ENCODE data around the gene STAM2. TPM values are rescaled to one million over a fixed set of nuclear protein-coding genes. Genes with fewer than 3 reads are reported as not detected.
"Not testable (repeated sequence)": the region's sequence is repeated elsewhere in the genome, so short reads cannot be mapped to it uniquely, and the experiment has no call there.

STAM2 gene
- polyA plus RNA-seq, 1 experiment, result 38.0 TPM

DNA sequence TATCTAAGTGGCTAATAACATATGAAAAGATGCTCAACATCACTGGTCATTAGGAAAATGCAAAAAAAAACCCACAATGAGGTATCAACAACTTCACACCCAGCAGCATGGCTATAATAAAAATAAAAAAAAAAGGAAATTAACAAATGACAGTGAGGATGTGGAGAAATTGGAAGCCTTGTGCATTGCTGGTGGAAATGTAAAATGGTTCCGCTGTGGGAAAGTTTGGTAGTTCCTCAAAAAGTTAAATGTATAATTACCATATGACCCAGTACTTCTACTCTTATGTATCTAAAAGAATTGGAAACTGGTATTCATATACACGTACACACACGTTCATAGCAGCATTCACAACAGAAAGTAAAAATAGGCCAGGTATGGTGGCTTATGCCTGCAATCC, 61.2 kb downstream of the STAM2 start:
- ChIA-PET CTCF (no interaction called here), POLR2A (no interaction called here)

GRCh38 chr2:152107140-152107539, 68.4 kb downstream of the STAM2 start:
- H3K9me3 ChIP-seq (ENCODE audit: control insufficient read depth, insufficient read depth, low read length); DNase-seq (ENCODE audit: low read depth, low spot score); H3K27ac ChIP-seq (ENCODE audit: low read depth, low read length); POLR2A ChIA-PET; H3K4me3 ChIP-seq (ENCODE audit: low read depth, low read length); H3K27me3 ChIP-seq (ENCODE audit: control insufficient read depth, insufficient read depth, low read length): not testable (repeated sequence)
- CTCF ChIA-PET, result interaction anchor here (0.7 to 0.9 kb wide), 2 partner anchors 69 to 76 kb away, joined by 3 read pairs; no protein-coding TSS in a partner anchor

More for the DNA sequence above, 61.2 kb downstream of the STAM2 start:
- Histone ChIP-seq H3K27ac (ENCODE audit: low read depth, low read length) (no peak overlapping the region), H3K4me3 (ENCODE audit: low read depth, low read length) (no peak overlapping the region), H3K27me3 (ENCODE audit: control insufficient read depth, insufficient read depth, low read length) (no peaks in the 10 kb centered on the region), H3K9me3 (ENCODE audit: control insufficient read depth, insufficient read depth, low read length) (no peaks in the 10 kb centered on the region)
- DNase-seq (ENCODE audit: low read depth, low spot score), result no peak
- no peak for TF ChIP-seq CTCF (IDR thresholded peaks at IDR 0.05; ENCODE audit: low read depth, low read length)

DNA sequence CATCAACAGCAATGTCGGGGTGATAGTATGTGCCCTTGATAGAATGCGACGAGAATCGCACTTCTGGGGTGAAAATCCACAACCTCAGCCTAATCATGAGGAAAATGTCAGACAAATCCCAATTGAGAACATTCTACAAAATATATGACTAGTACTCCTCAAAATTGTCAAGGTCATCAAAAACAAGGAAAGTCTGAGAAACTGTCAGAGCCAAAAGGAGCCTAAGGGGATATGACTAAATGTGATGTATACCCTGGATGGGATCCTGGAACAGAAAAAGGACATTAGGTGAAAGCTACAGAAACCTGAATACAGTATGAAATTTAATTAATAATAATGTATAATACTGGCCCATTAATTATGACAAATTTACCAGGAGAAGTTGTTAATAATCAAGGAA, 69.1 kb downstream of the STAM2 start:
- Histone ChIP-seq H3K27ac (ENCODE audit: low read depth, low read length) (no peak overlapping the region), H3K4me3 (ENCODE audit: low read depth, low read length) (no peak overlapping the region), H3K9me3 (ENCODE audit: control insufficient read depth, insufficient read depth, low read length) (no peaks in the 10 kb centered on the region), H3K27me3 (ENCODE audit: control insufficient read depth, insufficient read depth, low read length) (peaks cover 3% of the 10 kb centered on the region)
- DNase-seq (ENCODE audit: low read depth, low spot score), result no peak
- CTCF ChIA-PET, result interaction anchor here (0.7 to 0.9 kb wide), 2 partner anchors 69 to 77 kb away, joined by 3 read pairs; no protein-coding TSS in a partner anchor
- TF ChIP-seq CTCF (IDR thresholded peaks at IDR 0.05; ENCODE audit: low read depth, low read length), result no peak
- POLR2A ChIA-PET, result no interaction called here

- no peak overlapping the region for H3K4me3 ChIP-seq (ENCODE audit: low read depth, low read length)
- POLR2A ChIA-PET, result no interaction called here
- no peaks in the 10 kb centered on the region for H3K9me3 ChIP-seq (ENCODE audit: control insufficient read depth, insufficient read depth, low read length)
- no peak for TF ChIP-seq CTCF (IDR thresholded peaks at IDR 0.05; ENCODE audit: low read depth, low read length)
- H3K27ac ChIP-seq (ENCODE audit: low read depth, low read length), result no peak overlapping the region
- no peak for DNase-seq (ENCODE audit: low read depth, low spot score)
- CTCF ChIA-PET, result no interaction called here
- peaks cover 28% of the 10 kb centered on the region for H3K27me3 ChIP-seq (ENCODE audit: control insufficient read depth, insufficient read depth, low read length)
These were observed 72.3 kb downstream of the STAM2 start for GRCh38 chr2:152103271-152103670.

DNA sequence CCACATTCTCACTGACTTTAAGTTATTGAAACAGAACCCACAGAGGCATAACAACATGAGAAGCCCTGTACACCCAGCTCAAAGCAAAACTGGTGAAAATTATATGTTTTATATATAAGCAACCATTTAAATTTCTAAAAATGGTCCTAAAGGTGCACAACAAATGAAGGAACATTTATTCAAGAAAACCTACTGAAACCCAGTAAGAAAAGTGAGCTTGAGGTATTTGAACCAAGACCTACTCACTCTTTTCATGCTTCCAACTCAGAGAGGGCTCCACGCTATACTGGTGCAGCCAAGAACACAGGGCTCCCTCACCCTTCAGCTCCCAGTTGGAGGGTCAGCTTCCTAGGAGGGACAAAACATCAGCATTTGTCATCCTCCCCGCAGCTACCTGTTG, 74.6 kb downstream of the STAM2 start:
- H3K9me3 ChIP-seq (ENCODE audit: control insufficient read depth, insufficient read depth, low read length), result no peaks in the 10 kb centered on the region; the same call in 1 of the 2 replicates
- no peak for DNase-seq (ENCODE audit: low read depth, low spot score)
- no peak for TF ChIP-seq CTCF (IDR thresholded peaks at IDR 0.05; ENCODE audit: low read depth, low read length)
- peaks cover 39% of the 10 kb centered on the region for H3K27me3 ChIP-seq (ENCODE audit: control insufficient read depth, insufficient read depth, low read length)
- ChIA-PET CTCF (interaction anchor here (0.9 to 1.2 kb wide), 2 partner anchors 12 to 75 kb away, joined by 4 read pairs; partner anchors contain the start of gene STAM2), POLR2A (no interaction called here)
- no peak overlapping the region for H3K4me3 ChIP-seq (ENCODE audit: low read depth, low read length)
- no peak overlapping the region for H3K27ac ChIP-seq (ENCODE audit: low read depth, low read length)

All from AG04450 (cell line).